Muscle layer of duodenum (tissue), 2 donors: Measurements from ENCODE around the gene CACNB2.

Experiments used
- H3K27ac ChIP-seq: one replicate; pipeline ENCODE4 v1.7.0; 2013; ENCODE audit warnings: mild to moderate bottlenecking, low read length
- H3K27me3 ChIP-seq: one replicate; pipeline ENCODE4 v1.7.0; 2013; ENCODE audit warnings: low read depth, mild to moderate bottlenecking, control low read depth, low read length
- H3K36me3 ChIP-seq, 2 donors: one replicate each; pipeline ENCODE4 v1.7.0; 2013; ENCODE audit warnings: low read length in 2 of 2, control low read depth in 1 of 2, mild to moderate bottlenecking in 1 of 2; ENCODE audit not compliant: insufficient read depth in 2 of 2, control insufficient read depth in 1 of 2
- H3K4me1 ChIP-seq, 2 donors: one replicate each; pipeline ENCODE4 v1.7.0; 2013; ENCODE audit warnings: low read length in 2 of 2, mild to moderate bottlenecking in 2 of 2, control low read depth in 1 of 2, moderate library complexity in 1 of 2; ENCODE audit not compliant: insufficient read depth in 2 of 2, control insufficient read depth in 1 of 2
- H3K4me3 ChIP-seq, 2 donors: one replicate each; pipeline ENCODE4 v1.7.0; 2013; ENCODE audit warnings: low read length in 2 of 2, low read depth in 1 of 2, mild to moderate bottlenecking in 1 of 2
- H3K9me3 ChIP-seq, 2 donors: one replicate each; pipeline ENCODE4 v1.7.0; 2013; ENCODE audit warnings: low read length in 2 of 2, control low read depth in 1 of 2, mild to moderate bottlenecking in 1 of 2; ENCODE audit not compliant: control insufficient read depth in 1 of 2
- donor health status: healthy.

The CACNB2 gene

GRCh38 chr10:18117276-18117675 lies 22.9 kb upstream of the CACNB2 start:
- Histone ChIP-seq H3K4me1 (no peaks in the 10 kb centered on the region), H3K27ac (no peak overlapping the region), H3K9me3 (no peaks in the 10 kb centered on the region), H3K27me3 (no peaks in the 10 kb centered on the region), H3K36me3 (no peaks in the 10 kb centered on the region), H3K4me3 (no peak overlapping the region)

GRCh38 chr10:18122753-18123152 lies 17.5 kb upstream of the CACNB2 start:
- Histone ChIP-seq H3K4me1 (no peaks in the 10 kb centered on the region), H3K36me3 (no peaks in the 10 kb centered on the region), H3K27me3 (no peaks in the 10 kb centered on the region), H3K27ac (no peak overlapping the region), H3K4me3 (no peak overlapping the region), H3K9me3 (no peaks in the 10 kb centered on the region)

GRCh38 chr10:18133046-18133445 lies 7.2 kb upstream of the CACNB2 start:
- no peaks in the 10 kb centered on the region for H3K36me3 ChIP-seq
- H3K27me3 ChIP-seq = peaks cover 2% of the 10 kb centered on the region
- no peaks in the 10 kb centered on the region for H3K9me3 ChIP-seq
- no peak overlapping the region for H3K4me3 ChIP-seq
- H3K4me1 ChIP-seq = peaks cover 0 to 5% of the 10 kb centered on the region in 2 donors
- no peak overlapping the region for H3K27ac ChIP-seq

- Histone ChIP-seq H3K4me3 (no peak overlapping the region), H3K27ac (no peak overlapping the region), H3K4me1 (peaks cover 0 to 8% of the 10 kb centered on the region in 2 donors), H3K27me3 (peaks cover 6% of the 10 kb centered on the region), H3K9me3 (no peaks in the 10 kb centered on the region), H3K36me3 (no peaks in the 10 kb centered on the region)
Observed at GRCh38 chr10:18134509-18134908, 5.7 kb upstream of the CACNB2 start.

GRCh38 chr10:18134921-18135320 lies 5.3 kb upstream of the CACNB2 start:
- Histone ChIP-seq H3K4me3 (no peak overlapping the region), H3K9me3 (no peaks in the 10 kb centered on the region), H3K36me3 (no peaks in the 10 kb centered on the region), H3K27ac (no peak overlapping the region), H3K4me1 (peaks cover 0 to 12% of the 10 kb centered on the region in 2 donors), H3K27me3 (peaks cover 6% of the 10 kb centered on the region)

GRCh38 chr10:18136073-18136791 lies 4.0 kb upstream of the CACNB2 start:
- Histone ChIP-seq H3K27ac (no peak overlapping the region), H3K9me3 (no peaks in the 10 kb centered on the region), H3K4me1 (peaks cover 0 to 18% of the 10 kb centered on the region in 2 donors), H3K27me3 (peaks cover 6% of the 10 kb centered on the region), H3K4me3 (no peak overlapping the region), H3K36me3 (no peaks in the 10 kb centered on the region)

- H3K4me1 ChIP-seq = peaks cover 0 to 18% of the 10 kb centered on the region in 2 donors
- no peaks in the 10 kb centered on the region for H3K36me3 ChIP-seq
- no peak overlapping the region for H3K4me3 ChIP-seq
- H3K27me3 ChIP-seq = peaks cover 6% of the 10 kb centered on the region
- no peak overlapping the region for H3K27ac ChIP-seq
- no peaks in the 10 kb centered on the region for H3K9me3 ChIP-seq
Observed at GRCh38 chr10:18137111-18137510, 3.1 kb upstream of the CACNB2 start.

GRCh38 chr10:18140957-18141845 lies 977 bp downstream of the CACNB2 start:
- Histone ChIP-seq H3K4me3 (peak overlapping the region; percentile 76 to 86), H3K27ac (peak overlapping the region; percentile 86), H3K27me3 (peaks cover 6% of the 10 kb centered on the region), H3K36me3 (no peaks in the 10 kb centered on the region), H3K9me3 (no peaks in the 10 kb centered on the region), H3K4me1 (peaks cover 0 to 26% of the 10 kb centered on the region in 2 donors)

GRCh38 chr10:18142151-18142550 lies 1.9 kb downstream of the CACNB2 start:
- Histone ChIP-seq H3K36me3 (no peaks in the 10 kb centered on the region), H3K9me3 (no peaks in the 10 kb centered on the region), H3K27me3 (peaks cover 6% of the 10 kb centered on the region), H3K27ac (peak overlapping the region; percentile 86), H3K4me3 (peak overlapping the region; percentile 76 to 86), H3K4me1 (peaks cover 0 to 26% of the 10 kb centered on the region in 2 donors)

GRCh38 chr10:18144396-18144795 lies 4.2 kb downstream of the CACNB2 start:
- Histone ChIP-seq H3K4me1 (peaks cover 0 to 24% of the 10 kb centered on the region in 2 donors), H3K4me3 (no peak overlapping the region), H3K27ac (peak overlapping the region; percentile 59), H3K9me3 (no peaks in the 10 kb centered on the region), H3K27me3 (no peaks in the 10 kb centered on the region), H3K36me3 (no peaks in the 10 kb centered on the region)

- H3K36me3 ChIP-seq = no peaks in the 10 kb centered on the region
- peak overlapping the region; percentile 76 for H3K27ac ChIP-seq
- no peaks in the 10 kb centered on the region for H3K9me3 ChIP-seq
- H3K4me3 ChIP-seq = no peak overlapping the region
- H3K4me1 ChIP-seq = peaks cover 0 to 19% of the 10 kb centered on the region in 2 donors
- no peaks in the 10 kb centered on the region for H3K27me3 ChIP-seq
Observed at GRCh38 chr10:18144928-18145327, 4.7 kb downstream of the CACNB2 start.
